Esophagus squamous epithelium (tissue), 5 donors: ENCODE measurements around the gene PLCXD3. TPM values are rescaled to one million over a fixed set of nuclear protein-coding genes. Genes with fewer than 3 reads are reported as not detected.

Experiments used
- DNase-seq: peaks from one replicate; lab custom pipeline; 2025; lab: John Stamatoyannopoulos, UW
- H3K27ac ChIP-seq, 4 donors: fragments of 200-600 bp; sonication (generic); one replicate each; pipeline ENCODE4 v1.5.1; 2016 to 2019; ENCODE audit warnings: mild to moderate bottlenecking in 1 of 4
- H3K27me3 ChIP-seq, 4 donors: fragments of 200-600 bp; sonication (generic); 1 replicate in 3 of 4; 2 replicates in 1 of 4; pipeline versions ENCODE4 v1.5.1 to v1.6.0; 2017 to 2021; ENCODE audit warnings: antibody characterized with exemption in 1 of 4
- H3K36me3 ChIP-seq, 3 donors: fragments of 200-600 bp; sonication (generic); one replicate each; pipeline ENCODE4 v1.5.1; 2016 to 2019
- H3K4me1 ChIP-seq, 3 donors: fragments of 200-600 bp; sonication (generic); one replicate each; pipeline ENCODE4 v1.5.1; 2017 to 2019
- H3K4me3 ChIP-seq, 4 donors: fragments of 200-600 bp; sonication (generic); 1 replicate in 3 of 4; 2 replicates in 1 of 4; pipeline ENCODE4 v1.5.1; 2016 to 2019; ENCODE audit warnings: mild to moderate bottlenecking in 2 of 4, moderate library complexity in 1 of 4
- H3K9me3 ChIP-seq, 3 donors: fragments of 200-600 bp; sonication (generic); one replicate each; pipeline ENCODE4 v1.5.1; 2016 to 2019
- CTCF ChIP-seq, 6 experiments: fragments of 450-650 bp in 4 of 6; fragments of 200-600 bp in 2 of 6; sonication (generic) in 2 of 6; IDR thresholded peaks; one replicate each; pipeline ENCODE4 v1.5.1; 2016 to 2019; ENCODE audit warnings: antibody characterized with exemption in 6 of 6, mild to moderate bottlenecking in 4 of 6, moderate library complexity in 4 of 6
- POLR2A ChIP-seq, 4 donors: fragments of 450-650 bp; IDR thresholded peaks; one replicate each; pipeline ENCODE4 v1.6.1; 2017; ENCODE audit warnings: antibody characterized with exemption in 4 of 4, mild to moderate bottlenecking in 4 of 4, moderate library complexity in 3 of 4
- WGBS, 2 donors: methylation state at CpG; one replicate each; pipeline ENCODE4 v1.1.5; 2018; 5-methylcytosine and 5-hydroxymethylcytosine counted together
- intact Hi-C: fragments of 100-400 bp; cut with DNase I; formaldehyde crosslinking; loops from one replicate; pipeline ENCODE4 v1.15.0; 2022
- total RNA-seq, 4 donors: library from RNA; depleted of rRNA; stranded (reverse); fragments of >200 nt; gene quantifications; one replicate each; pipeline ENCODE4 v1.1.0, GENCODE V29; 2016
- donor health status: DM: yes; HTN: yes; CAD: no.

The PLCXD3 gene
- total RNA-seq, 4 donors from 2014 or later = 0.13 to 1.5 (median 0.94) TPM; not detected in 1

- Histone ChIP-seq H3K27ac (no peak overlapping the region), H3K36me3 (no peaks in the 10 kb centered on the region), H3K27me3 (no peaks in the 10 kb centered on the region), H3K4me3 (no peak overlapping the region), H3K9me3 (no peaks in the 10 kb centered on the region), H3K4me1 (no peaks in the 10 kb centered on the region)
- WGBS, 2 donors = 59 to 61% methylated on average over 4 of the region's 4 CpGs
- TF ChIP-seq CTCF (IDR thresholded peaks at IDR 0.05) = no peak
- TF ChIP-seq POLR2A (IDR thresholded peaks at IDR 0.05) = no peak
- no peak for DNase-seq
- intact Hi-C loops = no loop called here
Observed at GRCh38 chr5:41277476-41278245, 232.7 kb downstream of the PLCXD3 start.

DNA sequence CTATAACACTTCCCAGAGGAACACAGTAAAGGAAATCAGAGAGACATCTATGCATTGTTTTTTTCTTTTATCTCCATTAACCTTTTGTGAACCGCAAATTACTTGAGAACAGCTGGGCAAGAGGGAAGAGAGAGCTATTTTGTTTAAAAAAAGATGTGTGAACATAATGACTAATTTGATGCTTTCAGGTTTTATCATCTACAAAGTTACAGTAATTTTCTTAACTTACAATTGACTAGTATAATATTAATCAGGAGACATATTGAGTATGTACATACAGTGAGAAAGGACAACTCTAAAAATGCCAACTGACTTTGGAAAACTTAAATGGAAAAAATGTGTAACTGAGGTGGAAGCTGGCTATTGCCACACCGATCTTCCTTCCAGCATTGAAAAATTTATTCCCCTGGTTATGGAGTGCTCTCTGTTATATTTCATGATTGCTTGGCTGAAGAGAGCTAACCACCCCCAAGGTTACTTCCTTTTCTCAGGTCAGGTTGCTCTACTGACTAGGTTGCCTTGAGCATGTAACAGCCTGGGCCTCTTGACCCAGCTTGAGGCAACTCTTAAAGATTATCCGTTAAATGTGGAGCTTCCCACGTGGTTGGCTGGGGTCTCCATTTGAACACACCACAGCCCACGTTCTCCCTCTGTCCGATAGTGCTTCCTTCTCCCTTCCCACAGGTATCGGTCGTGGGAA lies 234.4 kb downstream of the PLCXD3 start:
- Histone ChIP-seq H3K27me3 (no peaks in the 10 kb centered on the region), H3K4me1 (no peaks in the 10 kb centered on the region), H3K9me3 (no peaks in the 10 kb centered on the region), H3K27ac (no peak overlapping the region), H3K36me3 (no peaks in the 10 kb centered on the region), H3K4me3 (no peak overlapping the region)
- 72 to 73% methylated on average over 8 of the region's 8 CpGs for WGBS, 2 donors
- intact Hi-C loops = no loop called here
- TF ChIP-seq CTCF (IDR thresholded peaks at IDR 0.05) (no peak), POLR2A (IDR thresholded peaks at IDR 0.05) (no peak)
- no peak for DNase-seq

DNA sequence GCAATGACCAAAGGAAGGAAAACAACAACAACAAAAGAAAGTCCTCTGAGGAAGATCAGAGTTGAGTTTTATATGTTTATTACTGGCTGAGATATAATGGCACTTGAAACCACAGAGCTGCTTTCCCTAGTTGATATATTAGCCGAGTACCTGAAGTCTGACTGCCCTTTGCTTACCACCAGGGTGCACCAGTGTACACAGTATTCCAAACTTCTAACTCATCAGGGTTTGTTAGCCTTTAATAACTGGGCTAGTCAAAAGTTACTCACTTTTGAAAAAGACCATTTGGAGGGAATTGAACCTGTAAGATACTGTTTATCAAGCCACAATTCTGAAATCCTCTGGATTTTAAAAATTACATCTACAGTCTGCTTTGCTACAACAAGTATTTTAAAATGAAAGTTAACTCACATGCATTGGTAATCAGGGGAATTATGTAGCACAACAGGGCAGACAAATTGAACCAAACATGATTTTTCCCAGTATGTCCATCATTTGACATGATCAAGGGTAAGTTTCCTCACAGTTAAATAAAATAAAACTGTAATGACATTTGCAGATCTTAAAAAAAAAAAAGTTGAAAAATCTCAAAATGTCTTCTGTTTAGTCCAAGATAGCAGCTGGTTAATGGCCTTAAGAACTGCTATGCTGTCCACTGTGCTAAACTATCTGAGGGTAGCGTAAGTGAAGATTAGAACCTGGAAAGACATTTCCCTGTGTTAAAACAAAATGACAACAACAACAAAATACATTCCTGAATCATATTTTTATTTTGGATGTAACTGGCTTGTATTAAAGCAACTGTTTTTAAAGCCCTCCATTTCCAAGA lies 239.8 kb downstream of the PLCXD3 start:
- Histone ChIP-seq H3K36me3 (no peaks in the 10 kb centered on the region), H3K4me3 (no peak overlapping the region), H3K9me3 (no peaks in the 10 kb centered on the region), H3K27me3 (no peaks in the 10 kb centered on the region), H3K27ac (no peak overlapping the region), H3K4me1 (no peaks in the 10 kb centered on the region)
- DNase-seq = no peak
- WGBS, 2 donors = 55 to 57% methylated on average over 2 of the region's 2 CpGs
- TF ChIP-seq POLR2A (IDR thresholded peaks at IDR 0.05) (no peak), CTCF (IDR thresholded peaks at IDR 0.05) (peak in 5 of 6 experiments; percentile 24 to 48 (median 27))
- intact Hi-C loops = no loop called here

DNA sequence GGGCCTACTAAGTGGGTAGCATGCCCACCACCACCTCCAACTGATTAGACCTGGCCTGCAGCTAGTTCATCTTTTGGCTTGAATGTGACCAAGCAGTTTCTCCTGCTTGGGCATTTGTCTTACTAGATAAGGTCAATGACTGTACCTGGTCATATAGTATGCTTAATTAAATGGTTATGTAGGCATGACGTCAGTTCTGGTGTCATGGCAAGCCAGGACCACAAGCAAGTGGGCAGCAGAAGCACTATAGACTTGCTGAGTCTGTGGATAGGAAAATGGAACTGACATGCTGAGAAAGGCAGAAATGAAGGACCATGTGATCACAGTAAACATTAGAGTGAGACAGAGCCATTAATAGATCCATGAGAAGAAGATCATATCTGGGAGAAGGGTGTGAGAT lies 241.5 kb downstream of the PLCXD3 start:
- H3K27ac ChIP-seq = no peak overlapping the region
- DNase-seq = no peak
- intact Hi-C loops = no loop called here
- H3K27me3 ChIP-seq = no peaks in the 10 kb centered on the region
- no peaks in the 10 kb centered on the region for H3K36me3 ChIP-seq
- 64 to 91% methylated on average over 1 of the region's 1 CpG for WGBS, 2 donors
- H3K4me1 ChIP-seq = no peaks in the 10 kb centered on the region
- no peak for TF ChIP-seq CTCF (IDR thresholded peaks at IDR 0.05)
- no peak for TF ChIP-seq POLR2A (IDR thresholded peaks at IDR 0.05)
- no peak overlapping the region for H3K4me3 ChIP-seq
- no peaks in the 10 kb centered on the region for H3K9me3 ChIP-seq
